HG03066 (cell line): ENCODE results near the gene NHSL2.

Source experiments
- ATAC-seq: cut with Tn5 transposase; IDR thresholded peaks from one replicate; pipeline ENCODE4 v1.9.1; 2021; ENCODE audit warnings: low read depth; ENCODE audit not compliant: unreplicated experiment

Gene NHSL2

GRCh38 chrX:72125331-72126047, 214.8 kb downstream of the NHSL2 start:
- no peak for ATAC-seq

- no peak for ATAC-seq
Observed at GRCh38 chrX:72126048-72126415, 215.4 kb downstream of the NHSL2 start.

- peak; percentile 56 for ATAC-seq
Observed at GRCh38 chrX:72126539-72127140, 216.0 kb downstream of the NHSL2 start.

GRCh38 chrX:72127332-72127731, 216.7 kb downstream of the NHSL2 start:
- no peak for ATAC-seq

- no peak for ATAC-seq
Observed at GRCh38 chrX:72128183-72128834, 217.7 kb downstream of the NHSL2 start.

GRCh38 chrX:72128881-72129280, 218.2 kb downstream of the NHSL2 start:
- ATAC-seq, result no peak

GRCh38 chrX:72129661-72130060, 219.0 kb downstream of the NHSL2 start:
- ATAC-seq, result no peak

GRCh38 chrX:72130156-72130761, 219.6 kb downstream of the NHSL2 start:
- ATAC-seq, result no peak

GRCh38 chrX:72130762-72131250, 220.2 kb downstream of the NHSL2 start:
- no peak for ATAC-seq

- peak; percentile 58 for ATAC-seq
Observed at GRCh38 chrX:72131317-72132294, 221.0 kb downstream of the NHSL2 start, which contains the start of gene RTL5. Gene RTL5, minus strand, starts transcription at chrX:72131915.

GRCh38 chrX:72132456-72132855, 221.8 kb downstream of the NHSL2 start:
- ATAC-seq, result no peak

- no peak for ATAC-seq
Observed at GRCh38 chrX:72133851-72134546, 223.4 kb downstream of the NHSL2 start.

- ATAC-seq, result no peak
Observed at GRCh38 chrX:72137846-72138495, 227.3 kb downstream of the NHSL2 start.

GRCh38 chrX:72139538-72139937, 228.9 kb downstream of the NHSL2 start:
- ATAC-seq, result no peak

- peak; percentile 59 for ATAC-seq
Observed at GRCh38 chrX:72141372-72142004, 230.8 kb downstream of the NHSL2 start.

- ATAC-seq, result no peak
Observed at GRCh38 chrX:72142094-72142793, 231.6 kb downstream of the NHSL2 start.

GRCh38 chrX:72142794-72143608, 232.4 kb downstream of the NHSL2 start:
- no peak for ATAC-seq
